Left ventricle myocardium superior (tissue), 1 donor: ENCODE results near the gene LCOR. TPM values are rescaled to one million over a fixed set of nuclear protein-coding genes. Genes with fewer than 3 reads are reported as not detected.
"Not testable (repeated sequence)": the region's sequence is repeated elsewhere in the genome, so short reads cannot be mapped to it uniquely, and the experiment has no call there.

Experiments
- ATAC-seq: fragments of 200-7000 bp; cut with Tn5 transposase; one replicate; pipeline ENCODE4 v1.9.1; 2020; ENCODE audit warnings: mild to moderate bottlenecking, moderate library complexity
- DNase-seq: peaks from one replicate; pipeline ENCODE4 v3.0.0-alpha.2; 2020
- intact Hi-C: fragments of 100-400 bp; cut with micrococcal nuclease; formaldehyde crosslinking; loops from one replicate; pipeline ENCODE4 v1.11.0; 2022
- total RNA-seq: library from RNA; stranded (reverse); fragmentation: NEBNext Ultra II Directional; extraction: Animal tissue kit (Norgen Biotek cat#: 25700); gene quantifications from one replicate; pipeline ENCODE4 v1.2.1, GENCODE V29; 2021
- donor health status: DM: no; HTN: yes; CAD: no; lungs with severe emphysema.

The LCOR gene
- total RNA-seq, 1 donor from 2014 or later = 19.8 TPM

GRCh38 chr10:96918214-96919002, 86.3 kb downstream of the LCOR start:
- intact Hi-C loops = no loop called here

DNA sequence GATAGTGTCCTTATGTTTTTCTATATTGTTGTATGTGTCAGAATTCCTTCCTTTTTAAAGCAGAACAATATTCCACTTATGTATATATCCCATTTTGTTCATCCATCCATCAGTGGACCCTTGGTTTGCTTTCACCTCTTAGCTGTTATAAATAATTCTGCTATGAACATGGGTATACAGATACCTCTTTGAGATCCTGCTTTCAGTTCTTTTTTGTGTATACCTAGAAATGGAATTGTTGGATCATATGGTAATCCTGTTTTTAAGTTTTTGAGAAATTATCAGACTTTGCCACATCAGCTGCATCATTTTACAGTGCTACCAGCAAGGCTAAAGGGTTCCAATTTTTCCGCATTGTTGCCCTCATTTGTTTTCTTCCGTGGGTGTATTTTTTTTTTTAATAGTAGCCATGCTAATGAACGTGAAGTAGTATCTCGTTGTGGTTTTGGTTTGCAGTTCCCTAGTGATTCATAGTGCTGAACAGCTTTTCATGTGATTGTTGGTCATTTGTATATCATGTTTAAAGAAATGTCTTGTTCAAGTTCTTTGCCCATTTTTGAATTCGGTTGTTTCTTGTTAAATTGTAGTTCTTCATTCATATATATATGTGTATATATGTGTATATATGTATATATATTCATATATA, 87.8 kb downstream of the LCOR start:
- ATAC-seq (no peak), DNase-seq (no peak)
- intact Hi-C loops = no loop called here

More at GRCh38 chr10:96918214-96919002, 86.3 kb downstream of the LCOR start:
- ATAC-seq (peak; percentile 72), DNase-seq (no peak)

DNA sequence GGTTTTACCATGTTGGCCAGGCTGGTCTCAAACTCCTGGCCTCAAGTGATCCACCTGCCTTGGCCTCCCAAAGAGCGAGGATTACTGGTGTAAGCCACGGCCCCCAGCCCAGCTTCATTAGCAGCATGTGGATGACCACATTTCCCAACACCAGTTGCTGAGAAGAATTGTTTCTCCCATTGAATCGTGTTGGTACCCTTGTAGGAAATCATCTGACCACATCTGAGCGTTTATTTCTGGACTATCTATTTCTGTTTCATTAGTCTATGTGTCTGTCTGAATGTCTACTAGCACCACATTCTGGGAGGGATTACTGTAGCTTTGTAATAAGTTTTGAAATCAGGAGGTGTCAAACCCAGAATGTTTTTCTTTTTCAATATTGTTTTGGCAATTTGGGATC, 89.6 kb downstream of the LCOR start:
- DNase-seq (no peak), ATAC-seq (peak; percentile 45)
- intact Hi-C loops = no loop called here

DNA sequence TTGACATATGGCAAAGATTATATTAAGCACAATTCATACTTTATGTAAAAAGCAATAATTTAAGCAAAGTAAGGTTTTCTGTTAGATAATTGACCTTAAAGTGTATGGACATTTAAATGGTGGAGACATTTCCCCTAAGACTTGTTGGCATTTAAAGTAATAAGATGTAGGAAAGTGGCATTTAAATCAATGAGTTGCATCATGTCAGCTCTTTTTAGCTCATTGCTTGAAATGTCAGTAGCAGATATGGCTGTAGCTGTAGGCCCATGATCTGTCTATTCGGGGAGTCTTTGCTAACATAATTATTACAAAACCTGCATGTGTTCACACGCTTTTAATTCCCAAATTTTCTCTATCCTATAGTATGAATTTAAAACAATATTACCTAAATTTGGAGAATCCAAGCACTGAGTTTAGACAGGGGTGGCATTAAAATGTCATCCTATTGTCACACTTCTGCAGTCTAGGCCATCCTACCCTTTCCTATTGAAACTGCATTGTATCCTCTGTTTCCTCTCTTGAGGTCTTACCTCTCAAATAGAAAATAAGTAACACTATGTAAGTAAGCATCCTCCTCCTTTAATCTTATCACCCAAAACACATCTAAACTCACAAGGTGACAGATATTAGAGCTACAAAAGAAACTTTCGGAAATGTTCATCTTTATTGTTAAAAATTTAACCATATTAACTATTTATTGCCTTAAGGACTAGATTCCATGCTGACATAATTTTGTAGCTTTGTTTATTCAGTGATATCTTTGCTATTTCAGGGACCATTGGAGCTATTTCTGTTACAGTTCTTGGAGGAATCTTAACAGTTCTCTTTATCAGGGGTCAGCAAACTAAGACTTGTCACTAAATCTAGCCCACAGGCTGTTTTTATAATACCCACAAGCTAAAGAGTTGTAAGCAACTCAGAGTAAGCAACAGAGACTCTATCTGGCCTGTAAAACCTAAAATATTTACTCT, 91.2 kb downstream of the LCOR start:
- no peak for ATAC-seq
- no peak for DNase-seq
- intact Hi-C loops = no loop called here

DNA sequence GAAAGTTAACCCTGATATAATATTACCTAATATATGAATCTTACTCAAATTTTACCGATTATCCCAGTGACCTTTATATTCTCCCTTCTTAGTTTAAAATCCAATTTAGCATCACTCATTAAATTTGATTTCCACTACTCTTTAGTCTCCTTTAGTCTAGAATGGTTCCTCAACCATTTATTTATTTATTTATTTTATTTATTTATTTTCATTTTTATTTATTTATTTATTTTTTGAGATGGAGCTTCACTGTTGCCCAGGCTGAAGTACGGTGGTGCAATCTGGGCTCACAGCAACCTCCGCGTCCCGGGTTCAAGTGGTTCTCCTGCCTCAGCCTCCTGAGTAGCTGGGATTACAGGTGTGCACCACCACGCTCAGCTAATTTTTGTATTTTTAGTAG, 92.8 kb downstream of the LCOR start:
- intact Hi-C loops = no loop called here
- DNase-seq (no peak), ATAC-seq (no peak)

- DNase-seq (no peak), ATAC-seq (no peak)
- intact Hi-C loops = no loop called here
Measured at GRCh38 chr10:96930469-96930868, 98.4 kb downstream of the LCOR start.

DNA sequence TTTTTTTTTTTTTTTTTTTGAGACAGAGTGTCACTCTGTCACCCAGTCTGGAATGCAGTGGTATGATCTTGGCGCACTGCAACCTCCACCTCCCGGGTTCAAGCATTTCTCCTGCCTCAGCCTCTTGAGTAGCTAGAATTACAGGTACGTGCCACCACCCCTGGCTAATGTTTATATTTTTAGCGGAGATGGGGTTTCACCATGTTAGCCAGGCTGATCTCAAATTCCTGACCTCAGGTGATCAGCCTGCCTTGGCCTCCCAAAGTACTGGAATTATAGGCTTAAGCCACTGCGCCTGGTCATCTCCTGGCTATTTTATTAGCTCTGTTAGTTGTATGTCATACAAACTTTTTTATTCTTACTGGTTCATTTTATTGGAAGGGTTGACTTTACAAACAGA, 103.0 kb downstream of the LCOR start:
- ATAC-seq = no peak
- DNase-seq = no peak
- intact Hi-C loops = no loop called here

DNA sequence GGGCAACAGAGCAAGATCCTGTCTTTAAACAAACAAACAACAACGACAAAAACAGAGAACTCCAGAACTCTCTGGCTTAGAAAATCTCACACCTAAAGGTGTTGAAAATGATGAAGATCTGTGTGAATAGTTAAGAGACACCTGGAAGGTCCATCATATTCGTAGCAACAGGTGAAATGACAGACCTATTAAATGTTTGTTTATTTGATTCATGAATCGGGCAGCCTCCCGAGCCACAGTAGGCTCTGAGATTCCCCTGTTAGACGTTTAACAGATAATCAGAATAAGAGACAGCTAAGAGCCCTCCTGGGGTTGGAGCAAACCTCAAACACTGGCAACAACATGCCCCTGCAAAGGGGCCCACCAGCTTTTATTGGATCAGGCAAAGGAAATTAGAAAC, 103.7 kb downstream of the LCOR start:
- ATAC-seq = no peak
- no peak for DNase-seq
- intact Hi-C loops = no loop called here

DNA sequence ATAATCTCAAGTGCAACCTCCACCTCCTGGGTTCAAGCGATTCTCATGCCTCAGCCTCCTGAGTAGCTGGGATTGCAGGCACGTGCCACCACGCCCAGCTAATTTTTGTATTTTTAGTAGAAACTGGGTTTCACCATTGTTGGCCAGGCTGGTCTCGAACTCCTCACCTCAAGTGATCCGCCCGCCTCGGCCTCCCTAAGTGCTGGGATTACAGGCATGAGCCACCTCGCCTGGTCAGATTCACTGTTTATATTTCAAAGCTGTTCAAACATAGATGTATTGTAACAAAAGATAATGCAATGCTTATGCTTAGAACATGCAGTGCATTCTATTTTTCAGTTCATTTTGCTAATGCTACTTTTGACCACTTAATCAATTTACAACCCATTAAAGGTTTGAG, 111.1 kb downstream of the LCOR start:
- intact Hi-C loops, ATAC-seq, DNase-seq: not testable (repeated sequence)

GRCh38 chr10:96947036-96947435, 114.9 kb downstream of the LCOR start:
- DNase-seq (no peak), ATAC-seq (peak; percentile 83)
- intact Hi-C loops = no loop called here

DNA sequence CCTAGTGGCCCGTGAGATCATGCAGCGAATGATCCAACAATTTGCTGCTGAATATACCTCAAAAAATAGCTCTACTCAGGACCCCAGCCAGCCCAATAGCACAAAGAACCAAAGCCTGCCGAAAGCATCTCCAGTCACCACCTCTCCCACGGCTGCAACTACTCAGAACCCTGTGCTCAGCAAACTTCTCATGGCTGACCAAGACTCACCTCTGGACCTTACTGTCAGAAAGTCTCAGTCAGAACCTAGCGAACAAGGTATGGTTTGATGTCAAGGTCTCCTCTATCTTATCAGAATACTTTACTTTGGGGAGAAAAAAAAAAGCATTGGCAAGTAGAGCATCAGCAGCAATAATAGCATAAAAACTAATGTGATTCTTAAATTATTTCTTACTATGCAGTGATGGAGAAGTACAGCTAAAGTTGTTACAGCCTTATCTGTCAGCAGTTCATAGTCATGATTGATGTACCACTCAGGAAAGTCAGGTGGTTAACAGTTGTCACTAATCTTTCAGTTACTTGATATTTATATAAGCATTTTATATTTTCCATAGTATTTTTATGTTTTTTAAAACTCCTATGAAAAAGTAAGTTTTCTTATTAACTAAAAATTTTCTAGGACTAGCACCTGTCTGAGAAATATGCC, 117.1 kb downstream of the LCOR start:
- intact Hi-C loops = no loop called here
- ATAC-seq = no peak
- DNase-seq = no peak

- ATAC-seq (peak; percentile 44), DNase-seq (no peak)
- intact Hi-C loops = no loop called here
Measured at GRCh38 chr10:96951954-96952353, 119.9 kb downstream of the LCOR start.

DNA sequence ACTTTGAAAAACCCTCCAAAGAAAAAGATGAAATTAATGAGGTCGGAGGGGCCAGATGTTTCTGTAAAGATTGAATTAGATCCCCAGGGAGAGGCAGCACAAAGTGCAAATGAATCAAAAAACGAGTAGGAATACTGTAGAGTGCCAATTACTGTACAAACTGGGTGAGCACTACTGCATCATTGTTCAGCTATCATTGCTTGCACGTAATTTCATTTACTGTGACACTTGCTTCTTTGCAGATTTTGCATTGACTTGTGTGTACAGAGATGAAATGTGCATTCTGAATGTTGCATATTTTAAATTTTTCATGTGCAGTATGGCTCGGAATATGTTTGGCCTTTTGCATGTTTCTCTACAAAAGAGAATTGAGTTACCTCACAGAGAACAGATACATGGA, 123.7 kb downstream of the LCOR start:
- no peak for DNase-seq
- ATAC-seq = no peak
- intact Hi-C loops = no loop called here

GRCh38 chr10:96958071-96958470, 126.0 kb downstream of the LCOR start:
- intact Hi-C loops = no loop called here
- ATAC-seq (no peak), DNase-seq (no peak)

DNA sequence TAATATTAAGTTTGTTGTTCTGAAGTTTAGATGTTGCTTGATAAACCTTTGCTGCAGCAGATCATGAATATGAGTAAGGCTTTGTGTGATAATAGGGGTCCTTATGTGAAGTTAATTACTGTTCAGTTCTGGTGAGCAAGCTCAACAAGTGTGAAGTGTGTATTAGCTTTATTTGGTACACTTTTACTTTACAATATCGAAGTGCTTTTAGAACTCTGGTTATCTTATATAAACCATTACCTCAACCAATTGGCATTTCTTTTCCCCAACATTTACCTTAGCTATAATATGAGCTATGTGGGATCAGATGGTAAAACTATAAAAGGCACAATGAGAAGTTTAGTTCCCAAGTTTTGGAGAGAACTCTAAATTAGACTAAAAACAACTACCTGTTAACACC, 127.6 kb downstream of the LCOR start:
- ATAC-seq (no peak), DNase-seq (no peak)
- intact Hi-C loops = no loop called here

DNA sequence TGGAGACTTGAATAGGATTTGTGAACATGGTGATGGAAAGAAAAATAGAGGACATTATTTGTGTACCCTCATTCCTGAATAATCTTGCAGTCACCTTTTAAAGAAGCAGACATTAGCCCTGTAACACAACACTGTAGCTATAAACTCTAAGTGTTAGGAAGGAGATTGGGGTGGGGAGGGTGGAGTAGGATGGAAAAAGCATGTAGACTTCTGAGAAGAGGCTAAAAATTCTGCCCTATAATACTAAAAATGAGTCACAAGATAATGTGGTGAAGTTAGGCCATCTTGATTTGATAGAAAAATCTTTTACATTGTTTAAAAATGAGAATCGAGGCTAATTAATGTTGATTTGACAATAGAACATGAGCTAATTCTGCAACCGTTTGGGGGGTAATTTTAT, 128.8 kb downstream of the LCOR start:
- intact Hi-C loops = no loop called here
- DNase-seq (no peak), ATAC-seq (no peak)

GRCh38 chr10:96964131-96964530, 132.0 kb downstream of the LCOR start:
- ATAC-seq = no peak
- intact Hi-C loops = no loop called here
- DNase-seq = no peak

DNA sequence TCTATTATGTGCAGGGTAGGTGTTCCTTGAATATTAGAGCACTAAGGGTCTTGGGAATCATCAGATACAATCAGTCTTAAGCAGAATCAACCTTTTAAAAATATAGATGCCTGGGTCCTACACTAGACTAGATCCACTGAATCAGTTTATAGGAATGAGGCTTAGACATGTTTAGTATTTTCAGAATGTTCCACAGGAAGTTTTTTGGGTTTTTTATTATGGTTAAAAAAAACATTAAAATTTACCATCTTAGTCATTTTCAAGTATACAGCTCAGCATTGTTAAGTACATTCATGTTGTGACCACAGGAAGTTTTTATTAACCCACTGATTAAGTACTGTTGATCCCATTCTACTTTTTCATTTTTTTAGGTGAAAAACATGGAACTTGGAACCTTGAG, 135.7 kb downstream of the LCOR start:
- ATAC-seq (no peak), DNase-seq (no peak)
- intact Hi-C loops = no loop called here

DNA sequence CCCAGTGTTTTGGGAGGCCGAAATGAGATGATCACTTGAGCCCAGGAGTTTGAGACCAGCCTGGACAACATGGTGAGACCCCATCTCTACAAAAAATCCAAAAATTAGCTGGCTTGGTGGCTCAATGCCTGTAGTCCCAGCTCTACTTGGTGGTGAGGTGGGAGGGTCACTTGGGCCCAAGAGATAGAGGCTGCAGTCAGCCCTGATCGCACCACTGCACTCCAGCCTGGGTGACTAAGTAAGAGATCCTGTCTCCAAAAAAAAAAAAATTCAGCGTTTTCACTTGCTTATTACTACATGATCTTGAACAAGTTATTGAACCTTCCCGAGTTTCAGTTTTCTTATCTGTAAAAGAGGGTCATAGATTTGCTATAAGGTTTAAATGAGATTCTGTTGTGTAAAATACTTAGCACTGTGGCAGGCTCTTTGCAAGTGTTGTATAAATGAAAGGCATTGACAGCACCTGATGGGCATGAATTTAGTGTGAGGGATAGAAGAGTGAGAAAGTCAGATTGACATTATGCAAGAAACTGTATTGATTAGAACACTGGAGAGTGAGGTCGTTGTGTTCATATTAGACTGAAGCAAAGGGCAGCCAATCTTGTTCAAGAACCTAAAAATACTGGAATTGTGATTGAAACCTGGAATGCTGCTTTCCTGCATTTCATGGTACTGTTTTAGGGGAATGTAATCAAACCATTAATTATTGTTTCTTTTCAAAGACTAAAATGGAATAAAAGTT, 136.8 kb downstream of the LCOR start:
- intact Hi-C loops = no loop called here
- ATAC-seq = no peak

More for the DNA sequence above, 136.8 kb downstream of the LCOR start:
- no peak for DNase-seq
